GM18519 (cell line): ENCODE results near the gene RRP1.

Experiments used
- ATAC-seq: cut with Tn5 transposase; IDR thresholded peaks from one replicate; pipeline ENCODE4 v1.9.1; 2021; ENCODE audit warnings: mild to moderate bottlenecking, moderate library complexity; ENCODE audit not compliant: unreplicated experiment, low FRiP score

RRP1 gene

DNA sequence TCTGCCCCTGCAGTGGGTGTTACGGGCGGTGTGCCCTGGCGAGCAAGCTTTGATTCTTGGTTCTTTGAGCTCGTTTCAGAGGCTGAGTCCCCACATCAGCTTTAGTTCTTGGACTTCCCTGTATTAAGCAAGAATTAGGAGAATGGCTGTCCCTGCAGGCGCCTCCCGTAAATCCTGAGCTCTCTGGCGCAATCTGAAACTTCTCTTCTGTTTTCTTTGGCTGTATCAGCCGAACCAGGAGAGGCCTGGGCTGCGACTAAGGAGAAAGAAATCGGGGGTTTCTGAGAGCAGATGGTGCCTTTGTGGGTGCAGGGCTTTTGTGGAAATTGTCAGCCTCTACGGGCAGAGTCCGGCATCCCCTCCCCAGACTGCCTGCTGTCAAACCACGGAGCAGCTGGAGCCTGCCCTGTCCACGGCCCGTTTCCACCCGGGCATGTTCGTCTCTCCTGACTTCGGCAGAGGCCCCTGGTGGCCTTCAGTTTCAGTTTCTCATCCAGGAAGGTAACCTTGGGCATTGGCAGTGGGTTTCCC lies 31.2 kb upstream of the RRP1 start:
- no peak for ATAC-seq

DNA sequence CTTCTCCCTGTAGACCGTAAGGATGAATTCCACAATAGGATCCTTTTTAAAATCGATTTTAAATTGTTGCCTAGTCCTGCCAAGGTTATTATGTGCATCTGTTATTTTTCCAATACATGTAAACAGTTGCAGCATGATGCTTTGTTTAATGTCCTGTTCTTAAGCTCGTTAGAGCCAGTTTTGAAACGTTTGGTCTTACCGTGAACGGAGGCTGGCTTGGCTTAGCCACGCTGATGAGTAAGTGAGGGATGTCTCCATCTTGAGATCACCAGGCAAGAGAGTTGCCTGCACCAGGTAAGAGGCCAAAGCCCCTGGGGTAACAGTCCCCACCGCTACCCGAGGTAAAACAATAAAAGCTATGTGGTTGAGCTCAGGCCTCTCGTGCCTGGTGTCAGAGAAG lies 30.6 kb upstream of the RRP1 start:
- no peak for ATAC-seq

- ATAC-seq = no peak
Measured at GRCh38 chr21:43759651-43760050, 29.7 kb upstream of the RRP1 start.

DNA sequence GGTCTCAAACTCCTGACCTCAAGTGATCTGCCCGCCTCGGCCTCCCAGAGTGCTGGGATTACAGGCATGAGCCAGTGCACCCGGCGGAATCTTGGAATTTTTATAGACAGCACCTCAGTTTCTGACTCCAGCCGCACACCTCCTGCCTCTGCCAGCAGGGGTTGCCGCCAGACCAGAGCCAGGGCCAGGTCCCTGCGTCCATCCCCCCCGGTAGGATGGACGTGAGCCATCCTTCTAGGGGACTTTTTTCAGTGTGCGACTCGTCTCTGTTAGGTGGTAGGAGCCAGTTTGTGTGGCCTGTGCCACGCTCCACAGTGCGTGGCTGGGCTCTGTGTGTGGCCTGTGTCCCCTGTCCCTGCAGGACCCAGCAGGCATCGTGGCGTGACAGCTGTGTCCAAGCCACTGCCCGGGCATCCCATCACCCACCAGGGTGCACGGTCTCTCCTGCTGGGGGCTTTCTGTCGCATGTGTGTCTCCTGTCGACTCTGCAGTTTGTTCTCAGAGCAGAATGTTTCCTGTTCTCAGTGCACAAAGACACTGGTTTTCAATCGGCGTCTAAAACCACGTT lies 28.9 kb upstream of the RRP1 start:
- no peak for ATAC-seq

DNA sequence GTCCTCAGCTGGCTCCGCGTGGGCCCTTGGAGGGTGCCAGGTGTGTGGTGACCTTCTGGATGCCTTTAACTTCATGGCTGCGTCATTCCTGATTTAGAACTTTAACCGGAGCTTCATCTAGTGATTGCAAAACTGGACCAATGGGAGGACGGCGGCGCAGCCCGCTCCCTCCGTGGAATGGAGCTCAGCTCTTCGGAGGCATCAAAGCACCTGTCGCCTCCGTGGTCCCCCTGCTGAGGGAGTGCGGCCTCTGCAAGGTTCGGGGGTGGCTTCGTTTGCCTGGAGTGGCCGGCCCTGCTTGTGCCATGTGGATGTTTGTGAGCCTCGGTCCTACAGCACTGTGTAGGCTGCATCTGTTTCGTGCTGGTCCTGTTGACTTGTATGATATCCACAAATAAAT lies 27.5 kb upstream of the RRP1 start:
- ATAC-seq = no peak

GRCh38 chr21:43762303-43763128 lies 26.9 kb upstream of the RRP1 start:
- no peak for ATAC-seq

DNA sequence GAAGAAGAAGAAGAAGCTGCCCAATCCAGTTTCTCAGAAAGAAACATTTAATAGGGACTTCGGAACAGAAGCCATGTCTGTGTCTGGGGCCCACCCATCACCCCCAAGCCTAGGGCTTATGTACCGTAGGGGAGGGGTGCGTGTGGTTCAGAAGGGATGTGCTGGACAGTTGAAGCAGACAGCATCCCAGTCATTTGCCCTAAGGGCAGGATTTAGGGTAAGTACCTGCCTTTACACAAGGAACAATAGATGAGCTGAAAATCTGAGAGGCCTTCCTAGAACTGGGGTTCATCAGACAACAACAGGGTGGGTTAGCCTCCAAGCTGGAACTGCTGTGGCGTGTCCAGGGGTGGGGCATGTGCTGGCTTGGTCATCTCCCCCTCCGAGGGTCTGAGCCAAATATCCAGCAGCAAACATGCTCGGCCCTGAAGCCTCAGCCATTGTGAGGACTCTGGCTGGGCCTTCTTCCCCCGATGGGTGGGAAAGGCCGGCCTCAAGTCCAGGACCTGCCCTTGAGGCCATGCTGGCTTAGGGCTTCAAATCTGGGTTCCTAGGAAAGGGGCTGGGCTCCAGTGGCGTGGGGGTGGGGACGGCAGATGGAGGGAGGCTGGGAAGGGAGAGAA lies 25.4 kb upstream of the RRP1 start:
- ATAC-seq = no peak

DNA sequence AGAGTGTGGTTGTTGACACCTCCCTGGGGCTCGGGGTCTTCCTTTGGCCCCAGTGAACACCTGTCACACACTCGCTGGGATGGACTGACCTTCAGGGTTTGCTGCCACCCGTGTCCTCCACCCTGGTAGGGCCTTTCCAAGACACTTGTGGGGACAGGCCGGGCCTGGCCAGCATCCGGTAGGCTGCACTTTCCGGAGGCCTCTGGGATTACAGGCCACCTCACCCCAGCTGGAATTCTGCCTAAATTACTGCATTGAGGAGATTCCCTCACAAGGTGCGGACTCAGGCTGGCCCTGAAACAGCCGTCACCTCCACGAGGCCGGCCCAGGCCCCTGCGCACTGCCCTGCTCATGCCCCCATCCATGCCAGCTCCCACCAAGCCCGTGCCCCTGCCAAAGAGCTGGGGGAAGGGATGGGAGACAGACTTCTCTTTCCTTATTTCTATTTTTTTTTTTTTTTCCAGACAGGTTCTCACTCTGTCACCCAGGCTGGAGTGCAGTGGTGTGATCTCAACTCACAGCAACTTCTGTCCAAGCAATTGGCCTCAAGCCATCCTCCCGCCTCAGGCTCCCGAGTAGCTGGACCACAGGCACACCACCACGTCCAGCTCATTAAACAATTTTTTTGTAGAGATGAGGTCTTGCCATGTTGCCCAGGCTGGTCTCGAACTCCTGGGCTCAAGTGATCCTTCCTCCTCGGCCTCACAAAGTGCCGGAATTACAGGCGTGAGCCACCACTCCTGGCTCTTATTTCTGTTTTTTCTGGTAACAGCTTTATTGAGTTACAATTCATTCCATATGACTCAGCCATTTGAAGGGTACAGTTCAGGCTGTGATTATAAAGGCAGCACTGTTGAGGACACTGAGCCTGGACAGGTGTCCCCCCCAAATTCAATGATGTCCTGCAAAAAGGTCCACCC lies 24.5 kb upstream of the RRP1 start:
- no peak for ATAC-seq

DNA sequence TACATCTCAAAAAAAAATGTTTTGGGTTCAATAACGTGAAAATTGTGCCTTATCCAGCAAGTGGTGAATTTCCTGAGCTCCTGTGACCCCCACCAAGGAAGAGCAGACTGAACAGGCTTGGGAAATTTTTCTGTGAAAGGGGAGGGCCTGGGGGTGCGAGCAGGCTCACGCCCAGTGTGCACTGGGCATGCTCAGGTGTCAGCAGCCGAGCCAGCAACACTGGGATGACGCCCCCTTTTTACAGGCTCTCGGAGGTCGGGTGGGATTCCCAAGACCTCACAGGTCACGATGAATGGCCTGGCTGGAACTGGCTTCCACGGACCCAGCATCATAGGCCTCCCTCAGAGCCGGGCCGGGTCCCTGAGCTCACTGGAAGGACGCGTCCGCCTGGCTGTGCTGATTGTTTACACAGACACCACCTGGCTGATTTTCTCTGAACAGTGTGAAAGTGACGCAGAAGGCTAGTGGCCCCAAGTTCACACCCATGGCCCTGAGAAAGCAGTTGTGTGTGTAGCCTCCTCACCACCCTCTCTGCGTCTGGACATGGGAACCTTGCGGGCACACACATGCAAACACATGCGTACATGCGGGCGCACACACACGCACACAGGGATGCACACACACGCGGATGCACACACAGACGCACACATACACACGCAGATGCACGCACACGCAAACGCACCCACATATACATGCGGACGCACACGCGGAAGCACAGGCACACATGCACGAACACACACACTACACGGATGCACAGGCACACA lies 22.5 kb upstream of the RRP1 start:
- ATAC-seq = no peak

DNA sequence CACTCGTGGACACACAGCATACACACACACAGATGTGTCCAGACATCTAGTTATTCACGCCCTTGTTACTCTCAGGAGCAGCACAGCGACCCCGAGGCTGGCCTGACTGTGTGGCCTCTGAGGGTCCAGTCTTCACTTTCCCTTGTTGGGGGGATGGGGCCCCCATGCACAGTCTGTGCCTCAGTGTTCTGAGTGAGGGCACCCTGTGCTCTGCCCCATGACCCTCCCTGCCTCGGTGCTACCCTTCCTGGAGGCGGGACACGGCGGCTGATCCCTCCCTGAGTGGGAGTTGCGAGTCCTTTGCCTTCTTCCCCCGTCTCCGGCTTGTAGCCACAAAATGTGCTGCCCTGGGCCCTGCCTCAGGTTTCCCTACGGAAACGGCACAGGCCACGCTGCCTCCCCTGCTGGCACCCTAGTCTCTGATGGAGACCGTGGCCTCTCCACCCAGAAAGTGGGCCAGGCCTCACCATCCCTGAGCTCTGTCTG lies 21.8 kb upstream of the RRP1 start:
- ATAC-seq = no peak

GRCh38 chr21:43767984-43768867 lies 21.2 kb upstream of the RRP1 start:
- ATAC-seq = no peak

DNA sequence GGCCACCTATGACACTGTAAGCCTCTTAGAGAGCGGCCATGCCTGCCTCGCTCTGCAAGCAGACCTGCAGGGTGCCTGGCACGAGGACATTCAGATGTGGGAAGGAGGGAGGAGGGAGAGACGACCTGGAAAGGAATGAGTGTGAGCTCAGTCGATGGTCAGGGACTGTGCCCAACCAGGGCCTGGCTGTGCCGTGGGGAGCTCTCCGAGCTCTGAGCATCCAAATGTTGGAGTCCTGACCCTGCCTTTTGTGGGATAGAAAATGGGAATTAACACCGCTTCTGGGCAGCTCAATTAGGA lies 20.6 kb upstream of the RRP1 start:
- ATAC-seq = no peak

DNA sequence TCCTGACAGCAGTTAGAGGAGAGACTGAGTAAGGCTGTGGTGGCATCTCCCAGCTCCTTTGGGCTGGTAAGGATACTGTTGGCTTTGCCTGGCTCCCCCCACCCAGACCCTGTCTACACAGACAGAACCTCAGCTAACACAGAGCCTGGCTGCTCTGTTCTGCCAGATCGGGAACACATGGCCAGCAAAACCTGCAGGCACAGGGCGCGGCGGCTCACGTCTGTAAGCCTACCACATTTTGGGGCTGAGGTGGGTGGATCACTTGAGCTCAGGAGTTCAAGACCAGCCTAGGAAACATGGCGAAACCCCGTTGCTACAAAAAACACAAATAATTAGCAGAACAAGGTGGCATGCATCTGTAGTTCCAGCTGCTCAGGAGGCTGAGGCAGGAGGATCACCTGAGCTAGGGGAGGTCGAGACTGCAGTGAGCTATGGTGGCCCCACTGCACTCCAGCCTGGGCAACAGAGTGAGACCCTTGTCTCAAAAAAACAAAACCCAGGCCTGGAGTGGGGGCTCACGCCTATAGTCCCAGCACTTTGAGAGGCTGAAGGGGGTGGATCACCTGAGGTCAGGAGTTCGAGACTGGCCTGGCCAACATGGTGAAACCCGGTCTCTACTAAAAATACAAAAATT lies 19.9 kb upstream of the RRP1 start:
- no peak for ATAC-seq

GRCh38 chr21:43770066-43770655 lies 19.2 kb upstream of the RRP1 start:
- no peak for ATAC-seq

GRCh38 chr21:43771199-43771675 lies 18.1 kb upstream of the RRP1 start:
- ATAC-seq = no peak

- no peak for ATAC-seq
Measured at GRCh38 chr21:43771698-43772424, 17.5 kb upstream of the RRP1 start.

DNA sequence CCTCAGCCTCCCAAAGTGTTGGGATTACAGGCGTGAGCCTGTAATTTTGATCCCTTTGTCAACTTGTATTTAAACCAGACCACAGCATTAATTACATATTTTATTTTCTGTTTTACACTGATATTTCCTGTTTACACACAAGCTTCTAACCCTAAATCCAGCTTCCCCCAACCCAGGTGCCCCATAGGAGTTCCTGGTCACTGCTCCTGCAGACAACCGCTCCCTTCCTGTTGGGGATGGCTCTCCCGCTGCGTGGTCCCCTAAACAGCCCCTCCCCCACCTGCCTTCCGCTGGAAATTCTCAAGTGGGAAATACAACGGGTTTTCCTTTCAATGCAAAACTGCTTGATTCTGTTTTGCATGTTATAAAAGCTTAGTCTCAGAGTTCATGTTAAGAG lies 17.0 kb upstream of the RRP1 start:
- ATAC-seq = no peak
